Measurements from ENCODE around the gene TCTA.
"Not testable (repeated sequence)": the region's sequence is repeated elsewhere in the genome, so short reads cannot be mapped to it uniquely, and the experiment has no call there.

TCTA gene, protein sequence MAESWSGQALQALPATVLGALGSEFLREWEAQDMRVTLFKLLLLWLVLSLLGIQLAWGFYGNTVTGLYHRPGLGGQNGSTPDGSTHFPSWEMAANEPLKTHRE

DNA sequence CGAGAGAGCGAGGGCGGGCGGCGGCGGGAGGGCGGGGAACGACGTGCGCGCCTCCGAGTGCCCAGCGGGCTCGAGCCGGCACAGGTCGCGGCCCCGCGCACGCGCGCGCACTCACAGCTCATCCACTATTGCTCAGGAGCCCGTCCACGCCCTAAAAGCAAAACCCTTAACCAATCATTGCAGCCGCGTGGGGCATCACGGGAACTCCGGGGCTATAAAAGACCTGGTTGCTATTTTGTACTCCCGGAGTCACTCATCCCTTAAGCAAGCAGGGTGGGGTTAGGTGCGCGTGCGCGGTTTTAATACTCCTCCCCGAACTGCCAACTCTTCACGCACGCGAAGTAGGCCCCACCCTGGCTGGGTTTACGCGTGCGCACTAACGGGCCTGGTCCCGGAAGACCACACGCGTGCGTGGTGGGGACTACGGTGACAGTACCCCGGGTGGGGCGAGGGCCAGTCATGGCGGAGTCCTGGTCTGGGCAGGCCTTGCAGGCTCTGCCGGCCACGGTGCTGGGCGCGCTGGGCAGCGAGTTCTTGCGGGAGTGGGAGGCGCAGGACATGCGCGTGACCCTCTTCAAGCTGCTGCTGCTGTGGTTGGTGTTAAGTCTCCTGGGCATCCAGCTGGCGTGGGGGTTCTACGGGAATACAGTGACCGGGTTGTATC is at the start of gene TCTA, which contains the start of gene RHOA:
Gene TCTA (plus strand): TSS at position 456 of the 664 bp plus-strand sequence. CDS start 4 bp downstream, at position 460.
Gene RHOA (minus strand): TSS at position 9 of the 664 bp plus-strand sequence. CDS start 36,387 bp downstream, outside the sequence.
- Mint-ChIP-seq H3K36me3 (peaks cover 4% of the 10 kb centered on the region), H3K9me3 (no peaks in the 10 kb centered on the region), H3K27me3 (no peaks in the 10 kb centered on the region), H3K27ac (peak within 1 kb of the TSS; percentile 93), H3K4me1 (peaks cover 45% of the 10 kb centered on the region), H3K4me3 (peak within 1 kb of the TSS; percentile 90)
- DNase-seq (ENCODE audit: low spot score in 2 of 2), result peak; percentile 92 to 97
- peak; percentile 74 for ATAC-seq (ENCODE audit: low read depth)

DNA sequence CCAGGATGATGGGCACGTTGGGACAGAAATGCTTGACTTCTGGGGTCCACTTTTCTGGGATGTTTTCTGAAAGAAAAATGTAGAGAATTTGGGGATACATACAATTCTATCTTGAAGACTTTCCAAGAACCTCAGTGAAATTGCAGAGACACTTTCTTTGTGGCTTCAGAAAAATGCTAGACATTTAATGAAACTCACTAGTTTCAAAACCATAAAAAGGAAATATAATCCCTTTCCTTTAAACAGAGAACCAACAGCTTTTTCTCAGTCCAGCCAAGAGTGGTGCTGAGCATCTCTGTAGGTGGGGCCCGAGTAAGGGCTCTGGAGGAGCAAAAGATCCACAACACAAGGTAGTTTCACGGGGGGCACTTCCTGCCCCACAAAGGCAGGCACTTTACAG is 49.7 kb upstream of the TCTA start:
- H3K9me3 Mint-ChIP-seq, result no peaks in the 10 kb centered on the region
- peaks cover 12% of the 10 kb centered on the region for H3K36me3 Mint-ChIP-seq
- DNase-seq (ENCODE audit: low spot score in 2 of 2) (no peak), ATAC-seq (ENCODE audit: low read depth) (no peak)
- no peak overlapping the region for H3K4me3 Mint-ChIP-seq
- H3K27me3 Mint-ChIP-seq, result no peaks in the 10 kb centered on the region
- H3K4me1 Mint-ChIP-seq, result peaks cover 4% of the 10 kb centered on the region
- H3K27ac Mint-ChIP-seq, result peak overlapping the region; percentile 47

DNA sequence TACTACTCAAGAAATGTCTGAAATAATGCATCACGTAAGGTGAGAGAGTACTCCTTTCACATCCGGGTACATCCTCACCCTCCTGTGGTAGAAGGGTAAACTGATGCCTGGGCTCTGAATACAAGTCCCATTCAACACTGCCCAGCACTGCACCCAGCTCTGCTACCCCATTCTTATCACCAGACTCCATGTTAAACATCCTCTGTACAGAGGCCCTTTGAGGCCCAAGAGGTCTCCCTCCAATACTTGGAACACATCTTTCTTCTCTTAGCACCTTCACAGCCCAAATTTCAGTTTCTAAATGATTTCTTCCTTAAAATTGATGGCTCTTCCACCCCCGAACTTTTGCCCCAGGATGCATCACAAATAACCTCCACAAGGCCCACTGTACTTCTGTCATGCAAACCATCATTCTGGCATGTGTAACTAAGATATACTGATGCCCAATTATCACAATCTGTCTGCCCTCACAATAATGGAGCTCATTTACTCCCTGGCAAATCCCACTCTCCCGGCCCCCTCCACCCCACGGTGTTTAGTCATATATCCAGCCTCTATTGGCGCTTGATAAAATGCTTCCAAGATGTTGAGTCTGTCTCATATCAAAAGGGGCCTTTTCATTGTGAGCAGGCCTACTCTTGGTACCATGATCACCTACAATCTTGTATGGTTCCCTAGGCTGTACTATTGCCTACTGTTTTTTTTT is 41.5 kb upstream of the TCTA start:
- peaks cover 27% of the 10 kb centered on the region for H3K36me3 Mint-ChIP-seq
- ATAC-seq (ENCODE audit: low read depth) (no peak), DNase-seq (ENCODE audit: low spot score in 2 of 2) (no peak)
- H3K27ac Mint-ChIP-seq, result peak overlapping the region; percentile 18
- H3K4me3 Mint-ChIP-seq, result no peak overlapping the region
- H3K4me1 Mint-ChIP-seq, result peaks cover 9% of the 10 kb centered on the region
- H3K27me3 Mint-ChIP-seq, result no peaks in the 10 kb centered on the region
- H3K9me3 Mint-ChIP-seq, result no peaks in the 10 kb centered on the region

DNA sequence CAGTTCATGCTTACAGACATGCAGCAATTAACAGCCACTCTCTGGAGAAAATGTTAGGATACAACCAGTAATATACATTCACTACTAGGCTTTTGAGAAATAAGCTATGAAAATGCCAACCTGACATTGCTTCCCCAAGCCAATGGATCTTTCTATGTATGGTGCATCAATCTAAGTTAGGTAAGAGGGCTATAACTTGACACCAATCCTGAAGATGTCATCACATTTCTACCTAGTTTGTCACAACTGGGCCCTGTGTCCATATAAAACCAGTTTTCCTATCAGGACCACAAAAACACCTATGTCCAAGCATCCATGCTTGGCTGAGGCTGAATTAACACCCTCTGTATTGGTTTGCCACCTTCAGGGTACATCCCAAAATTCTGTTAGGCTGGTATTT is 40.3 kb upstream of the TCTA start:
- ATAC-seq (ENCODE audit: low read depth) (no peak), DNase-seq (ENCODE audit: low spot score in 2 of 2) (no peak)
- no peaks in the 10 kb centered on the region for H3K9me3 Mint-ChIP-seq
- peak overlapping the region; percentile 58 for H3K27ac Mint-ChIP-seq
- H3K36me3 Mint-ChIP-seq, result peaks cover 24% of the 10 kb centered on the region
- no peak overlapping the region for H3K4me3 Mint-ChIP-seq
- no peaks in the 10 kb centered on the region for H3K27me3 Mint-ChIP-seq
- H3K4me1 Mint-ChIP-seq, result peaks cover 7% of the 10 kb centered on the region

DNA sequence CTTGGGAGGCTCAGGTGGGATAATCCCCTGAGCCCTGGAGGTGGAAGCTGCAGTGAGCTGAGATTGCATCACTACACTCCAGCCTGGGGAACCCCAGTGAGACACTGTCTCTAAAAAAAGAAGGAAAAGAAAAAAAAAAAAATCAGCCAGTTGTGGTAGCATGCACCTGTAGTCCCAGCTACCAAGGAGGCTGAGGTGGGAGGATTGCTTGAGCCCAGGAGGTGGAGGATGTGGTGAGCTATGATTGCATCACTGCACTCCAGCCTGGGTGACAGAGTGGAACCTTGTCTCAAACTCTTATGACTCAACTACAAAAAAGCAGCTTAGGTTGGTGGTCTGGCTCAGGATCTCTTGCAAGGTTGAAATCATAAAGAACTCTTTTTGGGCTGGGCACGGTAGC is 34.7 kb upstream of the TCTA start:
- DNase-seq (ENCODE audit: low spot score in 2 of 2), result no peak
- Mint-ChIP-seq H3K27me3 (no peaks in the 10 kb centered on the region), H3K9me3 (peaks cover 6% of the 10 kb centered on the region), H3K4me1 (peaks cover 21% of the 10 kb centered on the region), H3K27ac (peak overlapping the region; percentile 60), H3K4me3 (no peak overlapping the region), H3K36me3 (peaks cover 21% of the 10 kb centered on the region)
- ATAC-seq (ENCODE audit: low read depth), result peak; percentile 43

DNA sequence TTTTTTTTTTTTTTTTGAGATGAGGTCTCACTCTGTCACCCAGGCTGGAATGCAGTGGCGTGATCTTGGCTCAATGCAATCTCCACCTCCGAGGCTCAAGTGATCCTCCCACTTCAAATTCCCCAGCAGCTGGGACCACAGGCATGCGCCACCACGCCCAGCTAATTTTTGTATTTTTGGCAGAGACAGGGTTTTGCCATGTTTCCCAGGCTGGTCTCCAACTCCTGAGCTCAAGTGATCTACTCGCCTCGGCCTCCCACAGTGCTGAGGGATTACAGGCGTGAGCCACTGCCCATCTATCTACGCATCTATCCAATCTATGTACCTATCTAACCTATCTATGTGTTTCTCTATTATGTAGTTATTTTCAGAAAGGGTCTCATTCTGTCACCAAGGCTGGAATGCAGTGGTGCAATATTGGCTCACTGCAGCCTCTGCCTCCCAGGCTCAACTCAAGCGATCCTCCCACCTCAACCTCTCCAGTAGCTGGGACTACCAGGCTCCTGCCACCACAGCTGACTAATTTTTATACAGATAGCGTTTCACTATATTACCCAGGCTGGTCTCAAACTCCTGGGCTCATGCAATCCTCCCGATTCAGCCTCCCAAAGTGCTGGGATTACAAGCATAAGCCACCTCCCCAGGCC is 33.9 kb upstream of the TCTA start:
- ATAC-seq (ENCODE audit: low read depth) (no peak), DNase-seq (ENCODE audit: low spot score in 2 of 2) (no peak)
- peak overlapping the region; percentile 17 for H3K27ac Mint-ChIP-seq
- H3K27me3 Mint-ChIP-seq, result no peaks in the 10 kb centered on the region
- peaks cover 23% of the 10 kb centered on the region for H3K4me1 Mint-ChIP-seq
- H3K4me3 Mint-ChIP-seq, result peak overlapping the region; percentile 17
- H3K36me3 Mint-ChIP-seq, result peaks cover 18% of the 10 kb centered on the region
- peaks cover 6% of the 10 kb centered on the region for H3K9me3 Mint-ChIP-seq

DNA sequence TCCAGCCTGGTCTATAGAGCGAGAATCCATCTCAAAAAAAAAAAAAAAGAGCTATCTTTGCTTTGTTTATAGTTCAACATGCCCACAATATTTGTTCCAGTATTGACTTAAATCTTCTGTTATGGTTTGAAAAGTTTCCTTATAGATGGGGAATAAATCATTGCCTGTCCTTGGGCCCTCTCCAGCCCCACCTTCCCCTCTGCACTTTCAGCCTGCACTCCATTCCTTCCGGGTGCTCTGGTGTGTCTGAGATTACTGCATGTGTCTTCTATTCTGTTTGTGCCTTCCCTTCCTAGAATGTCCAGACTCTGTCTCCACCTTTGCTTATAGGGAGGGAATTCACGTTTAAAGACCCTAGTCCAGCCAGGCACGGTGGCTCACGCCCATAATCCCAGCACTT is 28.8 kb upstream of the TCTA start:
- peak overlapping the region; percentile 79 for H3K27ac Mint-ChIP-seq

DNA sequence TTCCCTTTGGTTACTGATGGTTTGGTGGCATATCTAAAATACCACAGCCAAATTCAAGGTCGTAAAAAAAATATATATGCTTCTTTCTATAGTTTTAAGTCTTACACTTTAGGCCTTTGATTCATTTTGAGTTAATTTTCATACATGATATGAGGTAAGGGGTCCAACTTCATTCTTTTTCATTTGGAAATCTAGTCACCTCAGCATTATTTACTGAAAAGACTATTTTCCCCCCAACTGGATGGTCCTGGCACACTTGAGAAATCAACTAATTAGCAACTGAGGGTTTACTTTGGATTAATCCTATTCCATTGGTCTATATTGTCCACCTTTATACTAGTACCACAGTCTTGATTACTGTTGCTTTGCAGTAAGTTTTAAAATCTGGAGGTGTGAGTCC is 26.6 kb upstream of the TCTA start:
- Mint-ChIP-seq H3K27ac (peak overlapping the region; percentile 64), H3K4me1 (peaks cover 41% of the 10 kb centered on the region), H3K9me3 (no peaks in the 10 kb centered on the region), H3K27me3 (no peaks in the 10 kb centered on the region), H3K36me3 (peaks cover 10% of the 10 kb centered on the region), H3K4me3 (no peak overlapping the region)
- ATAC-seq (ENCODE audit: low read depth) (no peak), DNase-seq (ENCODE audit: low spot score in 2 of 2) (no peak)

More for the DNA sequence above, 28.8 kb upstream of the TCTA start:
- DNase-seq (ENCODE audit: low spot score in 2 of 2), result no peak
- no peak overlapping the region for H3K4me3 Mint-ChIP-seq
- H3K36me3 Mint-ChIP-seq, result peaks cover 13% of the 10 kb centered on the region
- peaks cover 42% of the 10 kb centered on the region for H3K4me1 Mint-ChIP-seq
- H3K9me3 Mint-ChIP-seq, result peaks cover 3% of the 10 kb centered on the region
- no peak for ATAC-seq (ENCODE audit: low read depth)
- no peaks in the 10 kb centered on the region for H3K27me3 Mint-ChIP-seq

DNA sequence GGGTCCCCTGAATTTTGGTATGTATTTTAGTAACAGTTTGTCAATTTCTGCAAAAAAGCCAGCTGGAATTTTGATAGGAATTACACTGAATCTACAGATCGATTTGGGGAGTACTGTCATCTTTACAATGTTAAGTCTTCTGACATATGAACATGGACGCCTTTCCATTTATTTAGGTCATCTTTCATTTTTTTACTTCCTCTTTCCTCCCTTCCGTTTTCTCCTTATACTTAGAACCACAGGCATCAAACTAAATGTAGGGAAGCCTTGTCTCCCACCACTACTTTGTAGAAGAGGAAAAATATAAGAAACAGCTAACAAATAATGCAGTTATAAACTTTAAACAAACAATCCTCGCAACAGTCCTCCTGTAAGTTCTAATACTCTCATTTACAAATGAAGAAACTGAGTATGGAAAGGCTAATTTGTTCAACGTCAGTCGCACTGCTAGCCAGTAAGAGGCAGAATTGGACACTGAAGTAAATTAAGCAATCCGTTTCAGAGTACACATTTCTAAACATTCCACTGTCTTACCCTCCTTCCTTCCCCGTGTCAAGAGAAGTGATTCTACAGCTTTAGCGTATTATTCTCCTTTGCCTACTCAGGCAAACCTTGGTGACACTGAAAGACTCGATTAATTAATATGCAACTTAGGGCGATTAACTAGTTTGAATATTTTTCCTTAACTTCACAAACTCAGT is 26.0 kb upstream of the TCTA start:
- ATAC-seq (ENCODE audit: low read depth), result peak; percentile 73
- Mint-ChIP-seq H3K27me3 (no peaks in the 10 kb centered on the region), H3K36me3 (peaks cover 10% of the 10 kb centered on the region), H3K27ac (peak overlapping the region; percentile 64), H3K9me3 (no peaks in the 10 kb centered on the region), H3K4me1 (peaks cover 40% of the 10 kb centered on the region), H3K4me3 (peak overlapping the region; percentile 68)
- no peak for DNase-seq (ENCODE audit: low spot score in 2 of 2)

DNA sequence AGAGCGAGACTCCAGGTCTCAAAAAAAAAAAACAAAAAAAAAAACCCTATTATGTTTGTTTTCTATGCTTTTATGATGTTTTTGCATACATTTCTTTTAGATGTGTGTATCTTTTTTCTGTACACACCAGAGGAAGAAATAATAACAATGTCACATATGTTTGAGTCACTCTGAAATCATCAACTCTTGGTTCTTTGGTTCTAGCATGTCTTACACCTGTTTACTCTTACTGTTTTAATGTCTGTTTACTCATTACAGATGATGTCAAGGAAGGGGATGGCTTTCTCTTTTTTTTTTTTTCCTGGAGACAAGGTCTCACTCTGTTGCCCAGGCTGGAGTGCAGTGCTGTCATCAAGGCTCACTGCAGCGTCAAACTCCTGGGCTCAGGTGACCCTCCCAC is 24.5 kb upstream of the TCTA start:
- no peak for ATAC-seq (ENCODE audit: low read depth)
- H3K4me3 Mint-ChIP-seq, result no peak overlapping the region
- H3K9me3 Mint-ChIP-seq, result no peaks in the 10 kb centered on the region
- H3K27me3 Mint-ChIP-seq, result no peaks in the 10 kb centered on the region
- peaks cover 10% of the 10 kb centered on the region for H3K36me3 Mint-ChIP-seq
- peaks cover 42% of the 10 kb centered on the region for H3K4me1 Mint-ChIP-seq
- H3K27ac Mint-ChIP-seq, result peak overlapping the region; percentile 58
- no peak for DNase-seq (ENCODE audit: low spot score in 2 of 2)

DNA sequence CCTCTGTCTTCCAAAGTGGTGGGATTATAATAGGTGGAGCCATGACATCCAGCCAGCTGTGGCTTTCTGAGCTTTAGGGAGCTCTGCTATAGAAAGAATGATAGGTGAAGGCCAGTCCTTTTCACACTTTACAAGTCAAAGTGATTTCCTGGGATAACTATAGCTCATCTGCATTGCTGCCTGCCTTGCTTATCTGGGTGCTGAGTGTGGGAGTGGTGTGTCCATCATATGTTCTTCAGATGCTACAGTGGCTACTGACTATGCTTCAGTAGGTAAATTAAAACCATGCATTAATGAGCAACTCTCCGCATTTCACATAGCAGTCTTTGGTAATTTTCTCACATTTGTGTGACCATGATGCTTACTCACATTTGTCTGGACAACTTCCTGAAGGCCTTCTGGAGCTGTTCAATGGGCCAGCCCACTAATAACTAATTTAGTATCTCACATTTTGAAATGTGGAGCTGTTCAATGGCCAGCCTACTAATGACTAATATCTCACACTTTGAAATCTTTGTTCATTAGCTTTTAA is 23.9 kb upstream of the TCTA start:
- peaks cover 9% of the 10 kb centered on the region for H3K36me3 Mint-ChIP-seq
- no peak overlapping the region for H3K4me3 Mint-ChIP-seq
- ATAC-seq (ENCODE audit: low read depth) (no peak), DNase-seq (ENCODE audit: low spot score in 2 of 2) (no peak)
- peak overlapping the region; percentile 58 for H3K27ac Mint-ChIP-seq
- no peaks in the 10 kb centered on the region for H3K27me3 Mint-ChIP-seq
- peaks cover 42% of the 10 kb centered on the region for H3K4me1 Mint-ChIP-seq
- no peaks in the 10 kb centered on the region for H3K9me3 Mint-ChIP-seq

DNA sequence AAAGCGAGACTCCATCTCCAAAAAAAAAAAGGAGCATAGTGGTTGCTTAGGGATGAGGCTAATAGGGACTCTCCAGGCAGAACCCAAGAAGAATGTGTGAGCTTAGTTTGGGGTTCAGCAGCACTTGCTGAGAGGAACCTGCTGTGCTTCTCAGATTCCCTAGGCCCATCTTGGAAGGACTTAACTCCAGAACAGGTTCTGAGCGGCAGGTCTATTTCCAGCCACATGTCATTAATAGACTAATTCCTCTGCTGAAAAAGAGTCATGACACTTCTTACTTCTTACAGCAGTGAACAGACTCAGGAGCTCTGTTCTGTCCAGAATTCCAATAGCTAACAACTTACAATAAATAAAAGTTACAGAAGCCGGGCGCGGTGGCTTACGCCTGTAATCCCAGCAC is 22.9 kb upstream of the TCTA start:
- DNase-seq (ENCODE audit: low spot score in 2 of 2) (no peak), ATAC-seq (ENCODE audit: low read depth) (no peak)
- H3K36me3 Mint-ChIP-seq, result peaks cover 6% of the 10 kb centered on the region
- no peaks in the 10 kb centered on the region for H3K9me3 Mint-ChIP-seq
- H3K27me3 Mint-ChIP-seq, result no peaks in the 10 kb centered on the region
- H3K4me1 Mint-ChIP-seq, result peaks cover 39% of the 10 kb centered on the region
- no peak overlapping the region for H3K4me3 Mint-ChIP-seq
- peak overlapping the region; percentile 58 for H3K27ac Mint-ChIP-seq

DNA sequence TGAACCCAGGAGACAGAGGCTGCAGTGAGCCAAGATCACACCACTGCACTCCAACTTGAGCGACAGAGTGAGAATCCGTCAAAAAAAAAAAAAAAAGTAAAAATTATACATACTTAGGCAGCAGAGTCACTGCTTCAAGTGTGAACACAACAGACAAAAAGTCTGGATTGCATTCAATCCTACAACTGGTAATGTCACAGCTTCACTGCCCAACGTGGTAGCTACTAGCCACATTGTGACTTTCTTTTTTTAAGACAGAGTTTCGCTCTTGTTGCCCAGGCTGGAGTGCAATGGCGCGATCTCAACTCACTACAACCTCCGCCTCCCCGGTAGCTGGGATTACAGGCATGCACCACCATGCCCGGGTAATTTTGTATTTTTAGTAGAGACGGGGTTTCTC is 20.9 kb upstream of the TCTA start:
- not testable (repeated sequence) for DNase-seq (ENCODE audit: low spot score in 2 of 2); H3K4me3 Mint-ChIP-seq; H3K27ac Mint-ChIP-seq; H3K27me3 Mint-ChIP-seq; H3K9me3 Mint-ChIP-seq; ATAC-seq (ENCODE audit: low read depth)
- peaks cover 14% of the 10 kb centered on the region for H3K36me3 Mint-ChIP-seq
- H3K4me1 Mint-ChIP-seq, result peaks cover 41% of the 10 kb centered on the region

Data from memory B cell (primary cell).